GM21576 (cell line): ENCODE results near the gene FBXO42.
A peak's percentile ranks its signal among the peaks of the same experiment; 100 is the strongest.

Experiments used
- ATAC-seq: cut with Tn5 transposase; IDR thresholded peaks from one replicate; pipeline ENCODE4 v1.9.1; 2021; ENCODE audit warnings: mild to moderate bottlenecking, moderate library complexity; ENCODE audit not compliant: unreplicated experiment

The FBXO42 gene

GRCh38 chr1:16351994-16352841 is at the start of gene FBXO42:
Gene FBXO42 (minus strand): TSS chr1:16352480. CDS start chr1:16315418, 37,062 bp downstream.
- ATAC-seq, result peak; percentile 83

GRCh38 chr1:16398371-16398953 is 46.2 kb upstream of the FBXO42 start:
- ATAC-seq, result no peak

GRCh38 chr1:16397120-16397519 is 44.8 kb upstream of the FBXO42 start:
- ATAC-seq, result no peak

- ATAC-seq, result no peak
These were observed 44.3 kb upstream of the FBXO42 start for GRCh38 chr1:16396591-16396990.

- no peak for ATAC-seq
These were observed 42.7 kb upstream of the FBXO42 start for GRCh38 chr1:16394977-16395376.

GRCh38 chr1:16393570-16394521 is 41.6 kb upstream of the FBXO42 start:
- ATAC-seq, result no peak

- no peak for ATAC-seq
These were observed 40.7 kb upstream of the FBXO42 start for GRCh38 chr1:16392740-16393569.

GRCh38 chr1:16391411-16391810 is 39.1 kb upstream of the FBXO42 start:
- ATAC-seq, result no peak

GRCh38 chr1:16387201-16388188 is 35.2 kb upstream of the FBXO42 start:
- ATAC-seq, result no peak

- ATAC-seq, result no peak
These were observed 34.3 kb upstream of the FBXO42 start for GRCh38 chr1:16386454-16387113.

- no peak for ATAC-seq
These were observed 33.6 kb upstream of the FBXO42 start for GRCh38 chr1:16385659-16386453.

GRCh38 chr1:16383888-16384287 is 31.6 kb upstream of the FBXO42 start:
- no peak for ATAC-seq

GRCh38 chr1:16380868-16381267 is 28.6 kb upstream of the FBXO42 start:
- ATAC-seq, result no peak

GRCh38 chr1:16378443-16378842 is 26.2 kb upstream of the FBXO42 start:
- no peak for ATAC-seq

GRCh38 chr1:16376971-16377370 is 24.7 kb upstream of the FBXO42 start:
- no peak for ATAC-seq

GRCh38 chr1:16375521-16376340 is 23.5 kb upstream of the FBXO42 start:
- ATAC-seq, result no peak

GRCh38 chr1:16374266-16374665 is 22.0 kb upstream of the FBXO42 start:
- no peak for ATAC-seq
